Kidney epithelial cell (primary cell): Measurements from ENCODE around the gene OBSCN. TPM values are rescaled to one million over a fixed set of nuclear protein-coding genes. Genes with fewer than 3 reads are reported as not detected.

Source experiments
- DNase-seq: peaks from one replicate; pipeline ENCODE4 v3.0.0-alpha.2; 2010; ENCODE audit warnings: low read depth
- H3K27me3 ChIP-seq: 2 replicates; pipeline ENCODE4 v1.6.0; 2011; ENCODE audit warnings: low read length; ENCODE audit not compliant: control insufficient read depth, insufficient read depth
- H3K36me3 ChIP-seq: 2 replicates; pipeline ENCODE4 v1.5.1; 2011; ENCODE audit warnings: low read length; ENCODE audit not compliant: control insufficient read depth, insufficient read depth
- H3K4me3 ChIP-seq: 2 replicates; pipeline ENCODE4 v1.5.1; 2011; ENCODE audit warnings: low read depth, mild to moderate bottlenecking, control low read depth, low read length
- CTCF ChIP-seq: IDR thresholded peaks from 2 replicates; pipeline ENCODE4 v1.5.1; 2011; ENCODE audit warnings: mild to moderate bottlenecking, moderate library complexity, low read length, control low read depth, inconsistent platforms; ENCODE audit not compliant: insufficient read depth, poor library complexity, severe bottlenecking
- total RNA-seq: library from RNA; depleted of rRNA; stranded (reverse); fragments of >200 nt; gene quantifications from 2 replicates; pipeline ENCODE4 v1.2.3, GENCODE V29; 2015

The OBSCN gene
- total RNA-seq, 1 donor from 2014 or later, result 13.5 TPM

DNA sequence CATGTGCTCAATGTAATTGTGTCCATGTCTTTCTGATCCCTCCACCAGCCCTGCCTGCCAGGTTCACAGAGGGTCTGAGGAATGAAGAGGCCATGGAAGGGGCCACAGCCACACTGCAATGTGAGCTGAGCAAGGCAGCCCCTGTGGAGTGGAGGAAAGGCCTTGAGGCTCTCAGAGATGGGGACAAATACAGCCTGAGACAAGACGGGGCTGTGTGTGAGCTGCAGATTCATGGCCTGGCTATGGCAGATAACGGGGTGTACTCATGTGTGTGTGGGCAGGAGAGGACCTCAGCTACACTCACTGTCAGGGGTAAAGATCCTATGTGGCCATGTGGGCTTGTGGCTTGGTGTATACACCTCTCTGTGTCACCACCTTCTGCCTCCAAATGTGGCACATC is 91.4 kb downstream of the OBSCN start:
- no peak for TF ChIP-seq CTCF
- H3K36me3 ChIP-seq, result no peaks in the 10 kb centered on the region
- no peak overlapping the region for H3K4me3 ChIP-seq
- H3K27me3 ChIP-seq, result no peaks in the 10 kb centered on the region
- no peak for DNase-seq

GRCh38 chr1:228299901-228300300 is 92.1 kb downstream of the OBSCN start:
- Histone ChIP-seq H3K4me3 (no peak overlapping the region), H3K27me3 (no peaks in the 10 kb centered on the region), H3K36me3 (no peaks in the 10 kb centered on the region)
- TF ChIP-seq CTCF, result no peak
- DNase-seq, result no peak

- Histone ChIP-seq H3K4me3 (no peak overlapping the region), H3K36me3 (no peaks in the 10 kb centered on the region), H3K27me3 (peaks cover 11% of the 10 kb centered on the region)
- no peak for TF ChIP-seq CTCF
- no peak for DNase-seq
These were observed 94.2 kb downstream of the OBSCN start for GRCh38 chr1:228302086-228302485.

DNA sequence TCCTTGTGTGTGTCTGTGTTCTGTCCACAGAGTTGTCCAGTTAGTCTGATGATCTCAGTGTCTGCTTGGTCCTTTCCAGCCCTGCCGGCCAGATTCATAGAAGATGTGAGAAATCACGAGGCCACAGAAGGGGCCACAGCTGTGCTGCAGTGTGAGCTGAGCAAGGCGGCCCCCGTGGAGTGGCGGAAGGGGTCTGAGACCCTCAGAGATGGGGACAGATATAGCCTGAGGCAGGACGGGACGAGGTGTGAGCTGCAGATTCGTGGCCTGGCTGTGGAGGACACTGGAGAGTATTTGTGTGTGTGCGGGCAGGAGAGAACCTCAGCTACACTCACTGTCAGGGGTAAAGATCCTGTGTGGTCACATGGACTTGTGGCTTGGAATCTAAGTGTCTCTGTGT is 95.8 kb downstream of the OBSCN start:
- Histone ChIP-seq H3K36me3 (no peaks in the 10 kb centered on the region), H3K27me3 (peaks cover 25% of the 10 kb centered on the region), H3K4me3 (no peak overlapping the region)
- TF ChIP-seq CTCF, result no peak
- no peak for DNase-seq

DNA sequence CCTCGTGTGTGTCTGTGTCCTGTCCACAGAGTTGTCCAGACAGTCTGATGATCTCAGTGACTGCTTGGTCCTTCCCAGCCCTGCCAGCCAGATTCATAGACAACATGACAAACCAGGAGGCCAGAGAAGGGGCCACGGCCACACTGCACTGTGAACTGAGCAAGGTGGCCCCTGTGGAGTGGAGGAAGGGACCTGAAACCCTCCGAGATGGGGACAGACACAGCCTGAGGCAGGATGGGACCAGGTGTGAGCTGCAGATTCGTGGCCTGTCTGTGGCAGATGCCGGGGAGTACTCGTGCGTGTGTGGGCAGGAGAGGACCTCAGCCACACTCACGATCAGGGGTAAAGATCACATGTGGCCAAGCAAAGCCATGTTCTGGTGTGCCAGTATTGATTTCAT is 96.4 kb downstream of the OBSCN start:
- H3K36me3 ChIP-seq, result no peaks in the 10 kb centered on the region
- no peak for DNase-seq
- H3K27me3 ChIP-seq, result peaks cover 28% of the 10 kb centered on the region
- no peak for TF ChIP-seq CTCF
- no peak overlapping the region for H3K4me3 ChIP-seq

DNA sequence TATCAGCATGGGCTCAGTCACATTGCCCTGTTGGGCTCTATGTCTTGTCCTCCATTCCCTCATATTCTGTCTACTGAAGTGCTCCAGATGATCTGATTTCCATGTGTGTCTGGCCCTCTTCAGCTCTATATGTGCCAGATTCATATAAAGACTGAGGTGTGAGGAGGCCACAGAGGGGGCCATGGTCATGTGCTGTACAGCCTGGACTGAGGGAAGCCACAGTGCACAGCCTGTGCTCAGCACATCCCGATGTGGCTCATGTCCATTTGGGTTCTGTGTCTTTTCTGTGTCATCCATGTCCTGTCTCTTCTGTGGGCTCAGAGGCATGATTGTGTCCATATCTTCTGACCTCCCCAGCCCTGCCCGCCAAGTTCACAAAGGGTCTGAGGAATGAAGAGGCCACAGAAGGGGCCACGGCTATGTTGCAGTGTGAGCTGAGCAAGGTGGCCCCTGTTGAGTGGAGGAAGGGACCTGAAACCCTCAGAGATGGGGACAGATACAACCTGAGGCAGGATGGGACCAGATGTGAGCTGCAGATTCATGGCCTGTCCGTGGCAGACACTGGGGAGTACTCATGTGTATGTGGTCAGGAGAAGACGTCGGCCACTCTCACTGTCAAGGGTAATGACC is 97.0 kb downstream of the OBSCN start:
- no peak overlapping the region for H3K4me3 ChIP-seq
- no peak for TF ChIP-seq CTCF
- no peak for DNase-seq

More for the DNA sequence above, 97.0 kb downstream of the OBSCN start:
- H3K27me3 ChIP-seq, result peaks cover 28% of the 10 kb centered on the region
- no peaks in the 10 kb centered on the region for H3K36me3 ChIP-seq
